MM.1S (cell line): Measurements from ENCODE around the gene RIC8A.

ENCODE experiments used
- CTCF ChIP-seq: fragments of 300-600 bp; sonication (generic); IDR thresholded peaks from 2 replicates; pipeline ENCODE4 v1.5.1; 2016; ENCODE audit warnings: antibody characterized with exemption, low read length, mixed read lengths
- EZH2 ChIP-seq: fragments of 300-600 bp; sonication (generic); optimal IDR thresholded peaks from 2 replicates; pipeline ENCODE3; 2017; ENCODE audit warnings: low read depth, mild to moderate bottlenecking, antibody characterized with exemption, low read length, mixed read lengths

DNA sequence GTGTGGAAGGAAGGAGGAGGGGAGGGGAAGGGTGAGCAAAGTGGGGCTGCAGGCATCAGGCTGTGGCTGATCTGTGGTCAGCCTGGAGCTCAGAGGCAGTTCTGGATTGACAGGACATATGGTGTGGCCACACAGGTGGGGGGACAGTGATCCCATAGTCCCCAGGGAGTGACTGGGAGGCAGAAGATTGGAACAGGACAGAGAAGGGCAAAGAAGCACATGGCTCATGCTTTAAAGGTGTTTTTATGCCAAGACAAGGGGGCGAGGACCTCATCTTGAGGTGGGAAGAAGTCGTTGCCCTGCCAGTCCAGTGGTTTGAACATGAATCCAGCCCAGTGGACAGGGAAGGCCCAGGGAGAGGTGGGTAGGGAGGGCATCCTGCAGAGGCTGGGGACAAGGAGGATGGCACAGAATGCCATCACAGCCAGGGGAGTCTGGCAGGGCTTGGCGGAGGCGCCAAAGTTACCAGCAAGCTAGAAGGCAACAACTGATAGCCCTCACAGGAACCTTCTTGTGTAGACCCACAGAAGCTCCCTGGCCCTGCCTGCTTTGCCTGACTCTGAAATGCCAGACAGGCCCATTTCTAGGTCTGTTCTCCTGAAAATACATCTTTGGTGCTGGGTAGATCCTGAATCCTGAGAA, 3.4 kb upstream of the RIC8A start:
- TF ChIP-seq EZH2: no peak
- TF ChIP-seq CTCF: no peak
